Stomach (tissue), 9 donors: Measurements from ENCODE around the gene SPOUT1. TPM values are rescaled to one million over a fixed set of nuclear protein-coding genes. Genes with fewer than 3 reads are reported as not detected.

ENCODE experiments used
- DNase-seq, 2 donors: peaks; one replicate each; pipeline versions ENCODE4 v3.0.0 to v3.0.0-alpha.2; 2013 to 2019
- H3K27ac ChIP-seq, 5 donors: fragments of 200-600 bp in 4 of 5; sonication (generic) in 4 of 5; one replicate each; pipeline ENCODE4 v1.5.1; 2013 to 2019; ENCODE audit warnings: mild to moderate bottlenecking in 1 of 5, moderate library complexity in 1 of 5
- H3K27me3 ChIP-seq, 3 donors: fragments of 200-600 bp; sonication (generic); one replicate each; pipeline ENCODE4 v1.5.1; 2017 to 2019; ENCODE audit warnings: mixed run types in 1 of 3
- H3K36me3 ChIP-seq, 4 donors: fragments of 200-600 bp; sonication (generic); 1 replicate in 3 of 4; 2 replicates in 1 of 4; pipeline ENCODE4 v1.5.1; 2016 to 2019
- H3K4me1 ChIP-seq, 4 donors: fragments of 200-600 bp; sonication (generic); one replicate each; pipeline ENCODE4 v1.5.1; 2016 to 2019
- H3K4me3 ChIP-seq, 4 donors: fragments of 200-600 bp; sonication (generic) in 3 of 4; one replicate each; pipeline ENCODE4 v1.5.1; 2016 to 2019; ENCODE audit warnings: mild to moderate bottlenecking in 1 of 4
- H3K9me3 ChIP-seq, 4 donors: fragments of 200-600 bp; sonication (generic); one replicate each; pipeline ENCODE4 v1.5.1; 2016 to 2019
- CTCF ChIP-seq, 7 experiments: fragments of 450-650 bp in 4 of 7; fragments of 200-600 bp in 3 of 7; sonication (generic) in 3 of 7; IDR thresholded peaks; one replicate each; pipeline ENCODE4 v1.5.1; 2016 to 2019; ENCODE audit warnings: antibody characterized with exemption in 7 of 7, control low read depth in 2 of 7, mild to moderate bottlenecking in 1 of 7
- EP300 ChIP-seq: sonication (generic); formaldehyde crosslinking; IDR thresholded peaks from one replicate; pipeline ENCODE4 v1.6.1; 2017; ENCODE audit warnings: antibody characterized with exemption
- POLR2A ChIP-seq, 4 donors: fragments of 450-650 bp; IDR thresholded peaks; one replicate each; pipeline ENCODE4 v1.6.1; 2016; ENCODE audit warnings: antibody characterized with exemption in 4 of 4, control low read depth in 2 of 4, mild to moderate bottlenecking in 1 of 4, moderate library complexity in 1 of 4
- POLR2AphosphoS5 ChIP-seq, 3 donors: sonication (generic); formaldehyde crosslinking; IDR thresholded peaks; one replicate each; pipeline ENCODE4 v1.6.1; 2016; ENCODE audit warnings: antibody characterized with exemption in 3 of 3
- WGBS, 5 donors: extraction: QIAGEN DNeasy Blood & Tissue Kit in 3 of 5; methylation state at CpG; one replicate each; pipeline versions ENCODE4 v1.1.5 to v1.1.7; 2013 to 2018; 5-methylcytosine and 5-hydroxymethylcytosine counted together
- intact Hi-C: fragments of 100-400 bp; cut with DNase I; formaldehyde crosslinking; loops from one replicate; pipeline ENCODE4 v1.15.1; 2023; ENCODE audit warnings: low total_unique reads
- polyA plus RNA-seq, 3 donors: library from polyadenylated mRNA; stranded (reverse); fragments of 200-250 nt; gene quantifications; one replicate each; pipeline ENCODE4 v1.2.3, GENCODE V29; 2013
- total RNA-seq, 5 donors: library from RNA; depleted of rRNA; stranded (reverse); fragments of >200 nt; gene quantifications; one replicate each; pipeline versions ENCODE4 v1.1.0 to v1.2.3, GENCODE V29; 2014 to 2016
- donor health status: healthy with polysubstance abuse.
- donor health status: Bipolar disorder and iron deficiency.
- donor health status: healthy.

Gene SPOUT1
- total and polyA plus RNA-seq, 8 donors = 11.1 to 104 (median 18.7) TPM

GRCh38 chr9:128771745-128772519 is 57.7 kb downstream of the SPOUT1 start, which contains the start of gene ZER1:
TSS of gene ZER1 (minus strand) at chr9:128771927. CDS start at chr9:128755565, 16,362 bp downstream.
- WGBS, 5 donors = 0 to 1% (median 1%) methylated on average over 47 to 72 of the region's 72 CpGs
- H3K27me3 ChIP-seq = no peaks in the 10 kb centered on the region
- peak within 1 kb of the TSS; percentile 91 to 94 (median 94) for H3K27ac ChIP-seq
- peaks cover 13 to 42% (median 35%) of the 10 kb centered on the region in 4 donors for H3K4me1 ChIP-seq
- TF ChIP-seq POLR2AphosphoS5 (IDR thresholded peaks at IDR 0.05) (peak; percentile 75 to 92 (median 76)), POLR2A (IDR thresholded peaks at IDR 0.05) (peak in 1 of 4 donors; percentile 27), EP300 (no peak), CTCF (IDR thresholded peaks at IDR 0.05) (no peak)
- peak; percentile 97 to 98 for DNase-seq
- H3K36me3 ChIP-seq = peaks cover 0 to 13% (median 9%) of the 10 kb centered on the region in 4 donors
- H3K9me3 ChIP-seq = peaks cover 0 to 9% (median 3%) of the 10 kb centered on the region in 4 donors
- intact Hi-C loops = no loop called here
- peak within 1 kb of the TSS; percentile 69 to 97 (median 96) for H3K4me3 ChIP-seq

- H3K9me3 ChIP-seq = peaks cover 0 to 8% (median 3%) of the 10 kb centered on the region in 4 donors
- DNase-seq = peak in 1 of 2 donors; percentile 65
- intact Hi-C loops = no loop called here
- H3K36me3 ChIP-seq = peaks cover 0 to 13% (median 9%) of the 10 kb centered on the region in 4 donors
- TF ChIP-seq POLR2AphosphoS5 (IDR thresholded peaks at IDR 0.05) (no peak), CTCF (IDR thresholded peaks at IDR 0.05) (no peak), EP300 (no peak), POLR2A (IDR thresholded peaks at IDR 0.05) (no peak)
- peak overlapping the region; percentile 69 to 97 (median 96) for H3K4me3 ChIP-seq
- WGBS, 5 donors = 0 to 3% (median 1%) methylated on average over 18 to 28 of the region's 28 CpGs
- H3K4me1 ChIP-seq = peaks cover 13 to 42% (median 35%) of the 10 kb centered on the region in 4 donors
- H3K27ac ChIP-seq = peak overlapping the region; percentile 91 to 94 (median 94)
- H3K27me3 ChIP-seq = no peaks in the 10 kb centered on the region
Observed at GRCh38 chr9:128771094-128771721, 58.4 kb downstream of the SPOUT1 start.

DNA sequence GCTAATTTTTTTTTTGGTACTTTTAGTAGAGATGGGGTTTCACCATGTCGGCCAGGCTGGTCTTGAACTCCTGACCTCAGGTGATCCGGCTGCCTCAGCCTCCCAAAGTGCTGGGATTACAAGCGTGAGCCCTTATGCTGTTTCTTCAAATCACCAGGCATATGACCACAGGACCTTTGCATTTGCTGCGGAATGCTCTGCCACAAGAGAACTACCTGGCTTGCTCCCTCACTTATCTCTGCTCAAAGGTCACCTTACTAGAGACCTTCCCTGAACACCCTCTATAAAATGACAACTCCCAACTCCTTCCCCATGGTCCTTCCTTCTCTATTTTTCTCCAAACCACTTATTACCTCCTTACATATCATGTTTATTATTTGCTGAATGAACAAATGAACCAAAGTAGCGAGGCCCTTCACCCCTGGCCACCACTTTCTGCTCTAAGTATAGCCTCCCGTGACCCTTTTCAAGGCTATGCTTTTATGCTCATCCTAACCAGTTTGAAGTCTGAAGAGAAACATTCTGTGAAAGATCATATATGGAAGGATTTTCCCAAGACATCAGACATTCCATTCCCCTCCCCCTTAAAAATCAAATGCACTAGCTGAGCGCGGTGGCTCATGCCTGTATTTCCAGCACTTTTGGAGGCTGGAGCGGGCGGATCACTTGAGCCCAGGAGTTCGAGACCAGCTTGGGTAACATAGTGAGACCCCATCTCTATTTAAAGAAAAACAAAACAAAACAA is 59.1 kb downstream of the SPOUT1 start:
- 59 to 69% (median 62%) methylated on average over 11 of the region's 11 CpGs for WGBS, 5 donors
- intact Hi-C loops = no loop called here
- peak overlapping the region; percentile 91 to 94 (median 94) for H3K27ac ChIP-seq
- DNase-seq = no peak
- TF ChIP-seq EP300 (no peak), CTCF (IDR thresholded peaks at IDR 0.05) (no peak), POLR2AphosphoS5 (IDR thresholded peaks at IDR 0.05) (no peak), POLR2A (IDR thresholded peaks at IDR 0.05) (no peak)
- no peaks in the 10 kb centered on the region for H3K27me3 ChIP-seq
- H3K4me3 ChIP-seq = peak overlapping the region; percentile 69 to 97 (median 96)
- peaks cover 13 to 42% (median 38%) of the 10 kb centered on the region in 4 donors for H3K4me1 ChIP-seq
- H3K9me3 ChIP-seq = peaks cover 0 to under 1% (median 0%) of the 10 kb centered on the region in 4 donors
- peaks cover 0 to 20% (median 12%) of the 10 kb centered on the region in 4 donors for H3K36me3 ChIP-seq

Other genes with a start within 250 kb of the SPOUT1 start
- 100 to 1,000 TPM in 2 of 5 donors, 10 to 100 TPM in 2, 1 to 10 TPM in 1; 2.9 to 125 (median 33.9) TPM for gene DYNC2I2, start 172.9 kb downstream of the SPOUT1 start, total RNA-seq
- gene DYNC2I2, start 172.9 kb downstream of the SPOUT1 start, polyA plus RNA-seq = 10 to 100 TPM; 46.3 to 67.5 (median 60.2) TPM
- 100 to 1,000 TPM in 3 of 5 donors, 10 to 100 TPM in 2; 49.0 to 489 (median 123) TPM for gene SET, start 140.6 kb downstream of the SPOUT1 start, total RNA-seq
- gene SET, start 140.6 kb downstream of the SPOUT1 start, polyA plus RNA-seq = 100 to 1,000 TPM; 109 to 150 (median 111) TPM
- 10 to 100 TPM in 3 of 5 donors, 1 to 10 TPM in 2; 5.0 to 23.2 (median 13.3) TPM for gene PKN3, start 127.3 kb downstream of the SPOUT1 start, total RNA-seq
- gene PKN3, start 127.3 kb downstream of the SPOUT1 start, polyA plus RNA-seq = 1 to 10 TPM; 5.3 to 8.0 (median 7.7) TPM
- gene ZDHHC12, start 105.7 kb downstream of the SPOUT1 start, total RNA-seq = 100 to 1,000 TPM in 1 of 5 donors, 10 to 100 TPM in 2, 1 to 10 TPM in 2; 3.5 to 116 (median 20.0) TPM
- gene ZDHHC12, start 105.7 kb downstream of the SPOUT1 start, polyA plus RNA-seq = 10 to 100 TPM; 57.1 to 90.5 (median 60.5) TPM
- gene ZER1, start 57.9 kb downstream of the SPOUT1 start, total RNA-seq = 100 to 1,000 TPM in 1 of 5 donors, 10 to 100 TPM in 4; 25.5 to 214 (median 68.3) TPM
- gene ZER1, start 57.9 kb downstream of the SPOUT1 start, polyA plus RNA-seq = 10 to 100 TPM; 16.3 to 19.2 (median 18.8) TPM
- gene TBC1D13, start 42.5 kb downstream of the SPOUT1 start, total RNA-seq = 10 to 100 TPM in 3 of 5 donors, 1 to 10 TPM in 2; 5.8 to 50.6 (median 11.4) TPM
- 10 to 100 TPM; 11.3 to 13.9 (median 11.6) TPM for gene TBC1D13, start 42.5 kb downstream of the SPOUT1 start, polyA plus RNA-seq
- 100 to 1,000 TPM in 1 of 5 donors, 10 to 100 TPM in 2, 1 to 10 TPM in 2; 5.0 to 186 (median 38.5) TPM for gene ENDOG, start 11.3 kb downstream of the SPOUT1 start, total RNA-seq
- 10 to 100 TPM; 22.9 to 32.5 (median 30.4) TPM for gene ENDOG, start 11.3 kb downstream of the SPOUT1 start, polyA plus RNA-seq
- gene KYAT1, start 52.2 kb upstream of the SPOUT1 start, total RNA-seq = 10 to 100 TPM in 2 of 5 donors, 1 to 10 TPM in 2, under 1 TPM in 1; 0.58 to 25.7 (median 6.1) TPM
- 1 to 10 TPM; 4.8 to 7.5 (median 5.3) TPM for gene KYAT1, start 52.2 kb upstream of the SPOUT1 start, polyA plus RNA-seq
- gene LRRC8A, start 52.3 kb upstream of the SPOUT1 start, total RNA-seq = 10 to 100 TPM; 14.7 to 63.7 (median 25.1) TPM
- 10 to 100 TPM; 11.2 to 22.7 (median 13.6) TPM for gene LRRC8A, start 52.3 kb upstream of the SPOUT1 start, polyA plus RNA-seq
- 10 to 100 TPM in 4 of 5 donors, 1 to 10 TPM in 1; 1.4 to 37.3 (median 13.8) TPM for gene PHYHD1, start 91.2 kb upstream of the SPOUT1 start, total RNA-seq
- 10 to 100 TPM; 43.9 to 55.8 (median 49.1) TPM for gene PHYHD1, start 91.2 kb upstream of the SPOUT1 start, polyA plus RNA-seq
- 10 to 100 TPM in 1 of 5 donors, 1 to 10 TPM in 3, under 1 TPM in 1; 0.58 to 17.1 (median 9.4) TPM for gene DOLK, start 117.8 kb upstream of the SPOUT1 start, total RNA-seq
- 1 to 10 TPM; 3.2 to 8.1 (median 6.2) TPM for gene DOLK, start 117.8 kb upstream of the SPOUT1 start, polyA plus RNA-seq
- gene NUP188, start 117.9 kb upstream of the SPOUT1 start, total RNA-seq = 10 to 100 TPM; 26.3 to 79.9 (median 51.0) TPM
- gene NUP188, start 117.9 kb upstream of the SPOUT1 start, polyA plus RNA-seq = 10 to 100 TPM in 1 of 3 donors, 1 to 10 TPM in 2; 4.4 to 10.1 (median 9.9) TPM
- 100 to 1,000 TPM in 4 of 5 donors, 10 to 100 TPM in 1; 50.5 to 408 (median 138) TPM for gene SH3GLB2, start 198.5 kb upstream of the SPOUT1 start, total RNA-seq
- 100 to 1,000 TPM in 2 of 3 donors, 10 to 100 TPM in 1; 58.2 to 113 (median 102) TPM for gene SH3GLB2, start 198.5 kb upstream of the SPOUT1 start, polyA plus RNA-seq
- gene MIGA2, start 206.8 kb upstream of the SPOUT1 start, total RNA-seq = 100 to 1,000 TPM in 1 of 5 donors, 10 to 100 TPM in 4; 34.5 to 175 (median 49.0) TPM
- gene MIGA2, start 206.8 kb upstream of the SPOUT1 start, polyA plus RNA-seq = 10 to 100 TPM in 2 of 3 donors, 1 to 10 TPM in 1; 9.0 to 28.2 (median 10.4) TPM